HCT116 (cell line): ENCODE data around the gene CABP1. TPM values are rescaled to one million over a fixed set of nuclear protein-coding genes. Genes with fewer than 3 reads are reported as not detected.

Experiments used
- ATAC-seq: fragments of 200-7000 bp; cut with Tn5 transposase; 2 replicates; pipeline ENCODE4 v1.9.1; 2020; ENCODE audit warnings: mild to moderate bottlenecking, moderate library complexity
- BruUV-seq: library from RNA; stranded (reverse); fragments of 400-500 nt; replicated peaks from 2 replicates; lab custom pipeline; 2021; lab: Mats Ljungman, UMichigan
- CTCF ChIA-PET: fragments of 300-600 bp; sonication (Branson Sonifier 250); formaldehyde crosslinking; loops from one replicate; lab custom pipeline; 2021; ENCODE audit warnings: antibody characterized with exemption; lab: Charles Lee
- POLR2A ChIA-PET: fragments of 300-600, 350-600 bp; sonication (Branson Sonifier 250); formaldehyde crosslinking; loops from one replicate; lab custom pipeline; 2021; ENCODE audit warnings: antibody characterized with exemption; lab: Charles Lee
- RAD21 ChIA-PET, 2 experiments: fragments of 300-600 bp; sonication (Branson Sonifier 250); formaldehyde crosslinking; loops; one replicate each; lab custom pipeline; 2023; ENCODE audit warnings: low total read pairs in 2 of 2; ENCODE audit not compliant: uncharacterized antibody in 2 of 2, unreplicated experiment in 2 of 2, low non-redundant PET in 1 of 2; lab: Charles Lee
- DNase-seq: peaks from one replicate; pipeline ENCODE4 v3.0.0-alpha.2; 2010; ENCODE audit warnings: low read depth, low spot score
- H2AFZ ChIP-seq: fragments of 200-600 bp; shearing (Covaris generic), sonication (generic); 2 replicates; pipeline ENCODE4 v1.6.1; 2017; ENCODE audit warnings: low read depth, mixed run types, mixed read lengths, antibody characterized with exemption, low read length; ENCODE audit not compliant: poor library complexity, severe bottlenecking
- H3K27ac ChIP-seq: 2 replicates; pipeline ENCODE4 v1.5.1; 2012; ENCODE audit warnings: low read depth, low read length
- H3K27me3 ChIP-seq: fragments of 200-600 bp; sonication (generic); 2 replicates; pipeline ENCODE4 v1.6.1; 2016; ENCODE audit warnings: mixed run types, low read length, mixed read lengths; ENCODE audit not compliant: insufficient read depth
- H3K36me3 ChIP-seq, 2 experiments: fragments of 200-500 bp in 1 of 2; fragments of 200-600 bp in 1 of 2; sonication (Bioruptor generic) in 1 of 2; sonication (generic) in 1 of 2; 2 replicates each; pipeline versions ENCODE4 v1.5.1 to v1.6.1; 2014 to 2016; ENCODE audit warnings: low read length in 2 of 2, inconsistent platforms in 1 of 2, mixed read lengths in 1 of 2, mixed run types in 1 of 2; ENCODE audit not compliant: insufficient read depth in 2 of 2, control insufficient read depth in 1 of 2
- H3K4me1 ChIP-seq, 2 experiments: fragments of 200-600 bp in 1 of 2; sonication (generic) in 1 of 2; 2 replicates each; pipeline versions ENCODE4 v1.5.1 to v1.6.1; 2012 to 2017; ENCODE audit warnings: low read length in 2 of 2, inconsistent platforms in 1 of 2, mild to moderate bottlenecking in 1 of 2, mixed read lengths in 1 of 2, mixed run types in 1 of 2, moderate library complexity in 1 of 2; ENCODE audit not compliant: insufficient read depth in 2 of 2, control insufficient read depth in 1 of 2
- H3K4me2 ChIP-seq: fragments of 200-600 bp; sonication (generic); 2 replicates; pipeline ENCODE4 v1.6.1; 2017; ENCODE audit warnings: mixed run types, low read length, mixed read lengths
- H3K4me3 ChIP-seq, 2 experiments: fragments of 200-600 bp in 1 of 2; sonication (generic) in 1 of 2; replicated peaks in 1 of 2; 2 replicates each; pipeline ENCODE4 v1.5.1; 2011 to 2016; ENCODE audit warnings: low read length in 2 of 2, control low read depth in 1 of 2, low read depth in 1 of 2, mild to moderate bottlenecking in 1 of 2, mixed read lengths in 1 of 2, mixed run types in 1 of 2
- H3K79me2 ChIP-seq: fragments of 200-600 bp; sonication (generic); 2 replicates; pipeline ENCODE4 v1.6.1; 2017; ENCODE audit warnings: mild to moderate bottlenecking, mixed run types, low read length, moderate library complexity, mixed read lengths; ENCODE audit not compliant: insufficient read depth
- H3K9ac ChIP-seq: fragments of 200-600 bp; sonication (generic); 2 replicates; pipeline ENCODE4 v1.6.1; 2016; ENCODE audit warnings: low read length, mixed read lengths
- H3K9me2 ChIP-seq: fragments of 200-600 bp; sonication (generic), shearing (Covaris generic); 2 replicates; pipeline ENCODE4 v1.6.1; 2017; ENCODE audit warnings: mixed run types, mild to moderate bottlenecking, moderate library complexity; ENCODE audit not compliant: insufficient read depth
- H3K9me3 ChIP-seq, 2 experiments: fragments of 200-500 bp in 1 of 2; fragments of 200-600 bp in 1 of 2; sonication (Bioruptor generic) in 1 of 2; sonication (generic) in 1 of 2; 2 replicates each; pipeline ENCODE4 v1.6.1; 2014 to 2017; ENCODE audit warnings: low read length in 2 of 2, mixed read lengths in 2 of 2, inconsistent platforms in 1 of 2, low read depth in 1 of 2, mild to moderate bottlenecking in 1 of 2, mixed run types in 1 of 2, moderate library complexity in 1 of 2; ENCODE audit not compliant: control insufficient read depth in 1 of 2, insufficient read depth in 1 of 2
- H4K20me1 ChIP-seq: fragments of 200-600 bp; sonication (generic), shearing (Covaris generic); 2 replicates; pipeline ENCODE4 v1.6.1; 2017; ENCODE audit warnings: mixed run types, mild to moderate bottlenecking, moderate library complexity; ENCODE audit not compliant: insufficient read depth
- CBX3 ChIP-seq: IDR thresholded peaks from 2 replicates; pipeline ENCODE4 v1.6.1; 2012; ENCODE audit warnings: low read depth
- MAX ChIP-seq: IDR thresholded peaks from 2 replicates; pipeline ENCODE4 v1.6.1; 2012
- POLR2A ChIP-seq: IDR thresholded peaks from 2 replicates; pipeline ENCODE4 v1.7.0; 2011; ENCODE audit warnings: borderline replicate concordance; ENCODE audit not compliant: insufficient read depth, insufficient read length; ENCODE audit errors: extremely low read depth
- intact Hi-C: fragments of 100-400 bp; cut with micrococcal nuclease; formaldehyde crosslinking; loops from 2 replicates; pipeline ENCODE4 v1.10.0; 2022
- total RNA-seq: library from RNA; stranded (reverse); gene quantifications from one replicate; pipeline ENCODE4 v1.2.1, GENCODE V29; 2021; ENCODE audit not compliant: unreplicated experiment

The CABP1 gene
- total RNA-seq, 1 experiment from 2014 or later, result 0.84 TPM

- no peak overlapping the region for H2AFZ ChIP-seq
- BruUV-seq, result no TSS peak
- intact Hi-C loops, result no loop called here
- H3K27me3 ChIP-seq, result no peaks in the 10 kb centered on the region
- POLR2A ChIA-PET, result no interaction called here
- no peaks in the 10 kb centered on the region for H3K9me3 ChIP-seq
- no peaks in the 10 kb centered on the region for H3K79me2 ChIP-seq
- TF ChIP-seq POLR2A (no peak), CBX3 (no peak)
- peaks cover 2 to 18% of the 10 kb centered on the region in 2 experiments; a peak in 2 of 4 replicates for H3K4me1 ChIP-seq
- H3K4me3 ChIP-seq, result no peak overlapping the region
- no peaks in the 10 kb centered on the region for H4K20me1 ChIP-seq
- H3K9me2 ChIP-seq, result no peaks in the 10 kb centered on the region
- ATAC-seq, result no peak
- H3K27ac ChIP-seq, result no peak overlapping the region
- no peak overlapping the region for H3K9ac ChIP-seq
- CTCF ChIA-PET, result no interaction called here
- no peaks in the 10 kb centered on the region for H3K36me3 ChIP-seq
- no peak overlapping the region for H3K4me2 ChIP-seq
- DNase-seq, result no peak
- RAD21 ChIA-PET, result no interaction called here
Observed at GRCh38 chr12:120618954-120619615, 21.3 kb upstream of the CABP1 start.

GRCh38 chr12:120620624-120621023, 19.8 kb upstream of the CABP1 start:
- H3K4me2 ChIP-seq, result peak overlapping the region; percentile 54
- intact Hi-C loops, result no loop called here
- DNase-seq (no peak), ATAC-seq (peak; percentile 77)
- RAD21 ChIA-PET, result no interaction called here
- peak overlapping the region in 1 of 2 experiments; percentile 5; a peak in 1 of 4 replicates for H3K4me3 ChIP-seq
- TF ChIP-seq MAX (peak; percentile 19; the same call in 1 of the 2 replicates), CBX3 (no peak)
- H3K9me3 ChIP-seq, result no peaks in the 10 kb centered on the region
- H3K9me2 ChIP-seq, result no peaks in the 10 kb centered on the region
- H4K20me1 ChIP-seq, result no peaks in the 10 kb centered on the region
- no peaks in the 10 kb centered on the region for H3K79me2 ChIP-seq
- H3K36me3 ChIP-seq, result no peaks in the 10 kb centered on the region
- POLR2A ChIA-PET, result no interaction called here
- CTCF ChIA-PET, result no interaction called here
- peaks cover 2 to 21% of the 10 kb centered on the region in 2 experiments; a peak in 2 of 4 replicates for H3K4me1 ChIP-seq
- no peak overlapping the region for H3K27ac ChIP-seq
- H2AFZ ChIP-seq, result no peak overlapping the region
- no peaks in the 10 kb centered on the region for H3K27me3 ChIP-seq
- H3K9ac ChIP-seq, result peak overlapping the region; percentile 6; the same call in 1 of the 2 replicates
- BruUV-seq, result no TSS peak
